Mesenchymal stem cell (in vitro differentiated cells and primary cell): ENCODE results near the gene NDUFA11.

ENCODE experiments used
- DNase-seq: peaks from one replicate; pipeline ENCODE4 v3.0.0-alpha.2; 2013
- H2AFZ ChIP-seq: one replicate; pipeline ENCODE4 v1.6.1; 2013; ENCODE audit warnings: low read depth, mild to moderate bottlenecking, control low read depth, inconsistent platforms, low read length, moderate library complexity
- H2AK5ac ChIP-seq: 2 replicates; pipeline ENCODE4 v1.6.1; 2013; ENCODE audit warnings: low read length, moderate library complexity, mild to moderate bottlenecking, inconsistent platforms; ENCODE audit not compliant: severe bottlenecking
- H2BK120ac ChIP-seq: one replicate; pipeline ENCODE4 v1.6.1; 2013; ENCODE audit warnings: low read depth, mild to moderate bottlenecking, inconsistent platforms, low read length, moderate library complexity
- H2BK12ac ChIP-seq, 2 experiments: one replicate each; pipeline ENCODE4 v1.6.1; 2013; ENCODE audit warnings: inconsistent platforms in 2 of 2, low read length in 2 of 2, mild to moderate bottlenecking in 2 of 2, moderate library complexity in 2 of 2, control low read depth in 1 of 2
- H2BK15ac ChIP-seq: one replicate; pipeline ENCODE4 v1.6.1; 2013; ENCODE audit warnings: mild to moderate bottlenecking, low read depth, inconsistent platforms; ENCODE audit not compliant: poor library complexity, severe bottlenecking
- H2BK5ac ChIP-seq: 2 replicates; pipeline ENCODE4 v1.6.1; 2013; ENCODE audit warnings: low read depth, mild to moderate bottlenecking, low read length, control low read depth, inconsistent platforms; ENCODE audit not compliant: poor library complexity, severe bottlenecking
- H3K14ac ChIP-seq, 2 experiments: one replicate each; pipeline ENCODE4 v1.6.1; 2013; ENCODE audit warnings: inconsistent platforms in 2 of 2, low read length in 2 of 2, control low read depth in 1 of 2, mild to moderate bottlenecking in 1 of 2, moderate library complexity in 1 of 2
- H3K18ac ChIP-seq, 2 experiments: one replicate each; pipeline ENCODE4 v1.6.1; 2013; ENCODE audit warnings: inconsistent platforms in 2 of 2, low read length in 2 of 2, control low read depth in 1 of 2, low read depth in 1 of 2, mild to moderate bottlenecking in 1 of 2
- H3K23ac ChIP-seq, 2 experiments: one replicate each; pipeline ENCODE4 v1.6.1; 2013; ENCODE audit warnings: inconsistent platforms in 2 of 2, low read length in 2 of 2, mild to moderate bottlenecking in 2 of 2, moderate library complexity in 2 of 2, control low read depth in 1 of 2
- H3K27ac ChIP-seq: 2 replicates; pipeline ENCODE4 v1.5.1; 2013; ENCODE audit warnings: mild to moderate bottlenecking, moderate library complexity, low read length, control low read depth, inconsistent platforms; ENCODE audit not compliant: poor library complexity, severe bottlenecking
- H3K27me3 ChIP-seq, 2 experiments: 2 replicates each; pipeline versions ENCODE4 v1.6.1 to v1.7.0; 2013; ENCODE audit warnings: low read length in 2 of 2, mild to moderate bottlenecking in 2 of 2, moderate library complexity in 2 of 2, control low read depth in 1 of 2, inconsistent platforms in 1 of 2; ENCODE audit not compliant: control insufficient read depth in 1 of 2, insufficient read depth in 1 of 2
- H3K36me3 ChIP-seq, 2 experiments: 2 replicates each; pipeline versions ENCODE4 v1.6.1 to v1.7.0; 2013; ENCODE audit warnings: low read length in 2 of 2, control low read depth in 1 of 2, inconsistent platforms in 1 of 2, low read depth in 1 of 2, mild to moderate bottlenecking in 1 of 2; ENCODE audit not compliant: insufficient read depth in 2 of 2, control insufficient read depth in 1 of 2
- H3K4ac ChIP-seq, 2 experiments: one replicate each; pipeline ENCODE4 v1.6.1; 2013; ENCODE audit warnings: inconsistent platforms in 2 of 2, low read length in 2 of 2, mild to moderate bottlenecking in 2 of 2, moderate library complexity in 2 of 2, control low read depth in 1 of 2, low read depth in 1 of 2
- H3K4me1 ChIP-seq: 2 replicates; pipeline ENCODE4 v1.6.1; 2013; ENCODE audit warnings: low read depth, low read length, control low read depth; ENCODE audit not compliant: control insufficient read depth, insufficient read depth
- H3K4me2 ChIP-seq: 2 replicates; pipeline ENCODE4 v1.6.1; 2013; ENCODE audit warnings: low read length, mild to moderate bottlenecking, inconsistent platforms; ENCODE audit not compliant: poor library complexity, severe bottlenecking
- H3K4me3 ChIP-seq, 2 experiments: 2 replicates each; pipeline versions ENCODE4 v1.5.1 to v1.7.0; 2013; ENCODE audit warnings: low read length in 2 of 2, mild to moderate bottlenecking in 2 of 2, control low read depth in 1 of 2, low read depth in 1 of 2; ENCODE audit not compliant: insufficient read depth in 1 of 2
- H3K79me1 ChIP-seq: replicated peaks from 2 replicates; pipeline ENCODE4 v1.6.1; 2013; ENCODE audit warnings: mild to moderate bottlenecking, control low read depth, low read length, inconsistent platforms; ENCODE audit not compliant: poor library complexity, severe bottlenecking
- H3K9ac ChIP-seq: 2 replicates; pipeline ENCODE4 v1.7.0; 2013; ENCODE audit warnings: mild to moderate bottlenecking, low read length, moderate library complexity
- H3K9me3 ChIP-seq: 2 replicates; pipeline ENCODE4 v1.7.0; 2013; ENCODE audit warnings: mild to moderate bottlenecking, low read length; ENCODE audit not compliant: control insufficient read depth
- H4K8ac ChIP-seq: one replicate; pipeline ENCODE4 v1.6.1; 2013; ENCODE audit warnings: inconsistent platforms, mild to moderate bottlenecking, low read length, moderate library complexity
- H4K91ac ChIP-seq: one replicate; pipeline ENCODE4 v1.6.1; 2013; ENCODE audit warnings: mild to moderate bottlenecking, low read length, inconsistent platforms
- WGBS: methylation state at CpG from one replicate; pipeline ENCODE4 v1.1.7; 2013; ENCODE audit warnings: mixed read lengths; 5-methylcytosine and 5-hydroxymethylcytosine counted together

NDUFA11 gene

GRCh38 chr19:5916181-5916708, 12.7 kb upstream of the NDUFA11 start:
- Histone ChIP-seq H2BK15ac (peak overlapping the region; percentile 20), H2AFZ (no peak overlapping the region), H3K18ac (no peak overlapping the region), H3K27ac (no peak overlapping the region), H2BK5ac (no peak overlapping the region), H2BK120ac (no peak overlapping the region), H4K91ac (no peak overlapping the region), H3K4ac (no peak overlapping the region), H2BK12ac (no peak overlapping the region), H3K14ac (no peak overlapping the region), H2AK5ac (no peak overlapping the region), H3K36me3 (peaks cover 50 to 70% of the 10 kb centered on the region in 2 experiments), H3K9ac (peak overlapping the region; percentile 67), H3K4me1 (peaks cover 19% of the 10 kb centered on the region), H3K27me3 (no peaks in the 10 kb centered on the region), H3K9me3 (no peaks in the 10 kb centered on the region), H3K4me2 (no peak overlapping the region), H4K8ac (no peak overlapping the region), H3K79me1 (peaks cover 24% of the 10 kb centered on the region), H3K23ac (no peak overlapping the region), H3K4me3 (no peak overlapping the region)
- WGBS = 85% methylated on average over 14 of the region's 14 CpGs
- DNase-seq = no peak

- Histone ChIP-seq H3K14ac (no peak overlapping the region), H3K18ac (no peak overlapping the region), H2BK120ac (no peak overlapping the region), H4K8ac (no peak overlapping the region), H2BK12ac (no peak overlapping the region), H3K23ac (no peak overlapping the region), H2BK15ac (no peak overlapping the region), H3K4me3 (no peak overlapping the region), H2AFZ (no peak overlapping the region), H3K79me1 (peaks cover 24% of the 10 kb centered on the region), H3K4me2 (no peak overlapping the region), H3K36me3 (peaks cover 47 to 69% of the 10 kb centered on the region in 2 experiments), H3K4ac (no peak overlapping the region), H2BK5ac (no peak overlapping the region), H4K91ac (no peak overlapping the region), H3K9ac (peak overlapping the region; percentile 67), H2AK5ac (no peak overlapping the region), H3K4me1 (peaks cover 19% of the 10 kb centered on the region), H3K9me3 (no peaks in the 10 kb centered on the region), H3K27me3 (no peaks in the 10 kb centered on the region), H3K27ac (no peak overlapping the region)
- no peak for DNase-seq
- 93% methylated on average over 8 of the region's 11 CpGs for WGBS
These were observed 12.2 kb upstream of the NDUFA11 start for GRCh38 chr19:5915782-5916165.

GRCh38 chr19:5914946-5915781, 11.6 kb upstream of the NDUFA11 start:
- no peak for DNase-seq
- Histone ChIP-seq H3K4me3 (no peak overlapping the region), H2AFZ (no peak overlapping the region), H3K4me2 (no peak overlapping the region), H2BK5ac (no peak overlapping the region), H3K9ac (no peak overlapping the region), H3K14ac (no peak overlapping the region), H4K91ac (peak overlapping the region; percentile 44), H3K9me3 (no peaks in the 10 kb centered on the region), H3K27ac (no peak overlapping the region), H3K27me3 (no peaks in the 10 kb centered on the region), H2BK15ac (no peak overlapping the region), H2AK5ac (no peak overlapping the region), H3K4ac (no peak overlapping the region), H4K8ac (no peak overlapping the region), H3K79me1 (peaks cover 24% of the 10 kb centered on the region), H2BK12ac (peak overlapping the region in 1 of 2 experiments; percentile 10), H3K4me1 (peaks cover 19% of the 10 kb centered on the region), H3K23ac (no peak overlapping the region), H2BK120ac (no peak overlapping the region), H3K36me3 (peaks cover 42 to 75% of the 10 kb centered on the region in 2 experiments), H3K18ac (peak overlapping the region in 1 of 2 experiments; percentile 48)
- WGBS = 95% methylated on average over 39 of the region's 42 CpGs

- H3K4me2 ChIP-seq = no peak overlapping the region
- H3K27ac ChIP-seq = no peak overlapping the region
- no peak overlapping the region for H3K14ac ChIP-seq
- no peak overlapping the region for H2BK5ac ChIP-seq
- H3K4me3 ChIP-seq = no peak overlapping the region
- DNase-seq = no peak
- H2BK15ac ChIP-seq = no peak overlapping the region
- H3K23ac ChIP-seq = no peak overlapping the region
- no peak overlapping the region for H2BK120ac ChIP-seq
- peak overlapping the region; percentile 14 for H2AK5ac ChIP-seq
- peaks cover 23% of the 10 kb centered on the region for H3K79me1 ChIP-seq
- H3K18ac ChIP-seq = no peak overlapping the region
- H3K4ac ChIP-seq = no peak overlapping the region
- H4K91ac ChIP-seq = peak overlapping the region; percentile 35
- H3K4me1 ChIP-seq = peaks cover 19% of the 10 kb centered on the region
- WGBS = 96% methylated on average over 22 of the region's 22 CpGs
- H3K9ac ChIP-seq = peak overlapping the region; percentile 68
- H3K36me3 ChIP-seq = peaks cover 40 to 75% of the 10 kb centered on the region in 2 experiments
- no peak overlapping the region for H4K8ac ChIP-seq
- no peak overlapping the region for H2BK12ac ChIP-seq
- H2AFZ ChIP-seq = no peak overlapping the region
- H3K9me3 ChIP-seq = no peaks in the 10 kb centered on the region
- no peaks in the 10 kb centered on the region for H3K27me3 ChIP-seq
These were observed 10.8 kb upstream of the NDUFA11 start for GRCh38 chr19:5914358-5914774.
